ENCODE measurements around the gene ZBTB20.
A peak's percentile ranks its signal among the peaks of the same experiment; 100 is the strongest.

The ZBTB20 gene

GRCh38 chr3:115038817-115039216 lies 108.3 kb downstream of the ZBTB20 start:
- H3K4me2 ChIP-seq (ENCODE audit: low read length) = no peak overlapping the region
- TF ChIP-seq EZH2phosphoT487 (IDR thresholded peaks at IDR 0.05; ENCODE audit: low read depth) = no peak
- TF ChIP-seq, protein P1, sequence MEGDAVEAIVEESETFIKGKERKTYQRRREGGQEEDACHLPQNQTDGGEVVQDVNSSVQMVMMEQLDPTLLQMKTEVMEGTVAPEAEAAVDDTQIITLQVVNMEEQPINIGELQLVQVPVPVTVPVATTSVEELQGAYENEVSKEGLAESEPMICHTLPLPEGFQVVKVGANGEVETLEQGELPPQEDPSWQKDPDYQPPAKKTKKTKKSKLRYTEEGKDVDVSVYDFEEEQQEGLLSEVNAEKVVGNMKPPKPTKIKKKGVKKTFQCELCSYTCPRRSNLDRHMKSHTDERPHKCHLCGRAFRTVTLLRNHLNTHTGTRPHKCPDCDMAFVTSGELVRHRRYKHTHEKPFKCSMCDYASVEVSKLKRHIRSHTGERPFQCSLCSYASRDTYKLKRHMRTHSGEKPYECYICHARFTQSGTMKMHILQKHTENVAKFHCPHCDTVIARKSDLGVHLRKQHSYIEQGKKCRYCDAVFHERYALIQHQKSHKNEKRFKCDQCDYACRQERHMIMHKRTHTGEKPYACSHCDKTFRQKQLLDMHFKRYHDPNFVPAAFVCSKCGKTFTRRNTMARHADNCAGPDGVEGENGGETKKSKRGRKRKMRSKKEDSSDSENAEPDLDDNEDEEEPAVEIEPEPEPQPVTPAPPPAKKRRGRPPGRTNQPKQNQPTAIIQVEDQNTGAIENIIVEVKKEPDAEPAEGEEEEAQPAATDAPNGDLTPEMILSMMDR (IDR thresholded peaks at IDR 0.05; ENCODE audit: low read depth, low read length) = no peak
- H3K4me3 ChIP-seq (ENCODE audit: low read length) = no peak overlapping the region

DNA sequence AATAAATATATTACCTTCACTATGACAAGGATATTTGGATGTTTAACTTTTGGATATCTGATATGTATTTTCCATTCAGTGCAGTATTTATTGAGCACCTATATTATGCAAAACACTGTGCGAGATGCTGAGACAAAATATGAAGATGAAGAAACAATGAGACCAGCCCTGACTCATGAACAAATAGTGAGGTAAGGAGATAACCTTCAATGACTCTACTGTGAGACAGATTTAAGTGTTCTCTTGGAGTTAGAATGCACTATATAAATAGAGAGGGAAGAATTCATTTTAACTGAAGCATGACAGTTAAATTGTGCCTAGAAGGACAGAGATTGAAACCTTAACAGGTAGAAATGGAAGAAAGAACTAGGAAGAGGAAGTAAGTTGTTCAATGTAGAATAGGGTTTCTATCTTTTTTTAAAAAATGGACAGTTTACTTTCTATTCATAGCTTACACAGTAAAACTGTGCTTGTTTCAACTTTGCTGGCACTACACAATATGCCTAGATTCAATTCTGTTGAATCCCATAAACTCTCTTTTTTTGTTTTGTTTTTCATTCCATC lies 124.2 kb downstream of the ZBTB20 start:
- Histone ChIP-seq H3K27ac (ENCODE audit: low read length) (no peak overlapping the region), H3K4me3 (ENCODE audit: low read length) (no peak overlapping the region), H3K9me3 (ENCODE audit: insufficient read depth, low read length) (no peaks in the 10 kb centered on the region), H4K20me1 (ENCODE audit: insufficient read depth, low read length) (no peaks in the 10 kb centered on the region), H3K4me2 (ENCODE audit: low read length) (peak overlapping the region; percentile 10; the same call in 1 of the 2 replicates), H3K9ac (ENCODE audit: low read length) (no peak overlapping the region), H3K79me2 (ENCODE audit: low read length) (no peaks in the 10 kb centered on the region), H3K36me3 (replicated peaks; ENCODE audit: low read depth, low read length) (no peaks in the 10 kb centered on the region), H3K27me3 (ENCODE audit: low read depth, low read length) (0 out of 2 replicates have a peak, but pooled peaks cover 5% of the 10 kb centered on the region), H2AFZ (ENCODE audit: low read depth, low read length) (no peak overlapping the region), H3K4me1 (ENCODE audit: low read length) (peaks cover 12% of the 10 kb centered on the region)
- TF ChIP-seq, protein P1 (IDR thresholded peaks at IDR 0.05; ENCODE audit: low read depth, low read length) = no peak
- TF ChIP-seq EZH2phosphoT487 (IDR thresholded peaks at IDR 0.05; ENCODE audit: low read depth) = no peak

More at GRCh38 chr3:115038817-115039216, 108.3 kb downstream of the ZBTB20 start:
- Histone ChIP-seq H3K27ac (ENCODE audit: low read length) (no peak overlapping the region), H2AFZ (ENCODE audit: low read depth, low read length) (no peak overlapping the region), H3K79me2 (ENCODE audit: low read length) (no peaks in the 10 kb centered on the region), H3K9me3 (ENCODE audit: insufficient read depth, low read length) (no peaks in the 10 kb centered on the region), H3K4me1 (ENCODE audit: low read length) (no peaks in the 10 kb centered on the region), H4K20me1 (ENCODE audit: insufficient read depth, low read length) (no peaks in the 10 kb centered on the region), H3K36me3 (replicated peaks; ENCODE audit: low read depth, low read length) (no peaks in the 10 kb centered on the region), H3K27me3 (ENCODE audit: low read depth, low read length) (no peaks in the 10 kb centered on the region), H3K9ac (ENCODE audit: low read length) (no peak overlapping the region)

- TF ChIP-seq, protein P1 (IDR thresholded peaks at IDR 0.05; ENCODE audit: low read depth, low read length) = no peak
- no peak for TF ChIP-seq EZH2phosphoT487 (IDR thresholded peaks at IDR 0.05; ENCODE audit: low read depth)
- Histone ChIP-seq H3K36me3 (replicated peaks; ENCODE audit: low read depth, low read length) (no peaks in the 10 kb centered on the region), H3K27me3 (ENCODE audit: low read depth, low read length) (0 out of 2 replicates have a peak, but pooled peaks cover 5% of the 10 kb centered on the region), H3K9ac (ENCODE audit: low read length) (no peak overlapping the region), H3K4me3 (ENCODE audit: low read length) (no peak overlapping the region), H2AFZ (ENCODE audit: low read depth, low read length) (no peak overlapping the region), H3K4me1 (ENCODE audit: low read length) (peaks cover 12% of the 10 kb centered on the region), H3K9me3 (ENCODE audit: insufficient read depth, low read length) (no peaks in the 10 kb centered on the region), H3K79me2 (ENCODE audit: low read length) (no peaks in the 10 kb centered on the region), H4K20me1 (ENCODE audit: insufficient read depth, low read length) (no peaks in the 10 kb centered on the region), H3K27ac (ENCODE audit: low read length) (no peak overlapping the region), H3K4me2 (ENCODE audit: low read length) (no peak overlapping the region)
Observed at GRCh38 chr3:115022199-115022598, 124.9 kb downstream of the ZBTB20 start.

- Histone ChIP-seq H3K27me3 (ENCODE audit: low read depth, low read length) (0 out of 2 replicates have a peak, but pooled peaks cover 5% of the 10 kb centered on the region), H3K9me3 (ENCODE audit: insufficient read depth, low read length) (no peaks in the 10 kb centered on the region)
- no peak for TF ChIP-seq EZH2phosphoT487 (IDR thresholded peaks at IDR 0.05; ENCODE audit: low read depth)
- TF ChIP-seq, protein P1 (IDR thresholded peaks at IDR 0.05; ENCODE audit: low read depth, low read length) = no peak
Observed at GRCh38 chr3:115021061-115021460, 126.0 kb downstream of the ZBTB20 start.

More at GRCh38 chr3:115021061-115021460, 126.0 kb downstream of the ZBTB20 start:
- Histone ChIP-seq H3K9ac (ENCODE audit: low read length) (no peak overlapping the region), H2AFZ (ENCODE audit: low read depth, low read length) (no peak overlapping the region), H3K79me2 (ENCODE audit: low read length) (no peaks in the 10 kb centered on the region), H3K36me3 (replicated peaks; ENCODE audit: low read depth, low read length) (no peaks in the 10 kb centered on the region), H3K27ac (ENCODE audit: low read length) (no peak overlapping the region), H3K4me1 (ENCODE audit: low read length) (peaks cover 12% of the 10 kb centered on the region), H3K4me2 (ENCODE audit: low read length) (no peak overlapping the region), H4K20me1 (ENCODE audit: insufficient read depth, low read length) (no peaks in the 10 kb centered on the region), H3K4me3 (ENCODE audit: low read length) (no peak overlapping the region)

All from OCI-LY3 (cell line).